ENCODE measurements around the gene HBA1.
"Not testable (repeated sequence)": the region's sequence is repeated elsewhere in the genome, so short reads cannot be mapped to it uniquely, and the experiment has no call there.

The HBA1 gene

DNA sequence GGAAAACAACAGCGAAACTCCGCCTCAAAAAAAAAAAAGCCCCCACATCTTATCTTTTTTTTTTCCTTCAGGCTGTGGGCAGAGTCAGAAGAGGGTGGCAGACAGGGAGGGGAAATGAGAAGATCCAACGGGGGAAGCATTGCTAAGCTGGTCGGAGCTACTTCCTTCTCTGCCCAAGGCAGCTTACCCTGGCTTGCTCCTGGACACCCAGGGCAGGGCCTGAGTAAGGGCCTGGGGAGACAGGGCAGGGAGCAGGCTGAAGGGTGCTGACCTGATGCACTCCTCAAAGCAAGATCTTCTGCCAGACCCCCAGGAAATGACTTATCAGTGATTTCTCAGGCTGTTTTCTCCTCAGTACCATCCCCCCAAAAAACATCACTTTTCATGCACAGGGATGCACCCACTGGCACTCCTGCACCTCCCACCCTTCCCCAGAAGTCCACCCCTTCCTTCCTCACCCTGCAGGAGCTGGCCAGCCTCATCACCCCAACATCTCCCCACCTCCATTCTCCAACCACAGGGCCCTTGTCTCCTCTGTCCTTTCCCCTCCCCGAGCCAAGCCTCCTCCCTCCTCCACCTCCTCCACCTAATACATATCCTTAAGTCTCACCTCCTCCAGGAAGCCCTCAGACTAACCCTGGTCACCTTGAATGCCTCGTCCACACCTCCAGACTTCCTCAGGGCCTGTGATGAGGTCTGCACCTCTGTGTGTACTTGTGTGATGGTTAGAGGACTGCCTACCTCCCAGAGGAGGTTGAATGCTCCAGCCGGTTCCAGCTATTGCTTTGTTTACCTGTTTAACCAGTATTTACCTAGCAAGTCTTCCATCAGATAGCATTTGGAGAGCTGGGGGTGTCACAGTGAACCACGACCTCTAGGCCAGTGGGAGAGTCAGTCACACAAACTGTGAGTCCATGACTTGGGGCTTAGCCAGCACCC lies 1.2 kb upstream of the HBA1 start:
- DNase-seq (ENCODE audit: low read depth) = no peak

- not testable (repeated sequence) for DNase-seq (ENCODE audit: low read depth)
Observed at GRCh38 chr16:176006-176405, 474 bp upstream of the HBA1 start.

DNA sequence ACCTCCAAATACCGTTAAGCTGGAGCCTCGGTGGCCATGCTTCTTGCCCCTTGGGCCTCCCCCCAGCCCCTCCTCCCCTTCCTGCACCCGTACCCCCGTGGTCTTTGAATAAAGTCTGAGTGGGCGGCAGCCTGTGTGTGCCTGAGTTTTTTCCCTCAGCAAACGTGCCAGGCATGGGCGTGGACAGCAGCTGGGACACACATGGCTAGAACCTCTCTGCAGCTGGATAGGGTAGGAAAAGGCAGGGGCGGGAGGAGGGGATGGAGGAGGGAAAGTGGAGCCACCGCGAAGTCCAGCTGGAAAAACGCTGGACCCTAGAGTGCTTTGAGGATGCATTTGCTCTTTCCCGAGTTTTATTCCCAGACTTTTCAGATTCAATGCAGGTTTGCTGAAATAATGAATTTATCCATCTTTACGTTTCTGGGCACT lies 928 bp downstream of the HBA1 start:
- DNase-seq (ENCODE audit: low read depth) = no peak

DNA sequence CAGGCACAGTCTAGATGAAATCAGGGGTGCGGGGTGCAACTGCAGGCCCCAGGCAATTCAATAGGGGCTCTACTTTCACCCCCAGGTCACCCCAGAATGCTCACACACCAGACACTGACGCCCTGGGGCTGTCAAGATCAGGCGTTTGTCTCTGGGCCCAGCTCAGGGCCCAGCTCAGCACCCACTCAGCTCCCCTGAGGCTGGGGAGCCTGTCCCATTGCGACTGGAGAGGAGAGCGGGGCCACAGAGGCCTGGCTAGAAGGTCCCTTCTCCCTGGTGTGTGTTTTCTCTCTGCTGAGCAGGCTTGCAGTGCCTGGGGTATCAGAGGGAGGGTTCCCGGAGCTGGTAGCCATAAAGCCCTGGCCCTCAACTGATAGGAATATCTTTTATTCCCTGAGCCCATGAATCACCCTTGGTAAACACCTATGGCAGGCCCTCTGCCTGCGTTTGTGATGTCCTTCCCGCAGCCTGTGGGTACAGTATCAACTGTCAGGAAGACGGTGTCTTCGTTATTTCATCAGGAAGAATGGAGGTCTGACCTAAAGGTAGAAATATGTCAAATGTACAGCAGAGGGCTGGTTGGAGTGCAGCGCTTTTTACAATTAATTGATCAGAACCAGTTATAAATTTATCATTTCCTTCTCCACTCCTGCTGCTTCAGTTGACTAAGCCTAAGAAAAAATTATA lies 1.6 kb downstream of the HBA1 start:
- DNase-seq (ENCODE audit: low read depth) = no peak

- DNase-seq (ENCODE audit: low read depth) = no peak
Observed at GRCh38 chr16:178668-179015, 2.2 kb downstream of the HBA1 start.

GRCh38 chr16:179211-180092 lies 3.0 kb downstream of the HBA1 start:
- no peak for DNase-seq (ENCODE audit: low read depth)

GRCh38 chr16:180101-180675 lies 3.7 kb downstream of the HBA1 start, which contains the start of gene HBQ1:
HBQ1 (plus strand) TSS chr16:180459; CDS start chr16:180487, 28 bp downstream.
- no peak for DNase-seq (ENCODE audit: low read depth)

DNA sequence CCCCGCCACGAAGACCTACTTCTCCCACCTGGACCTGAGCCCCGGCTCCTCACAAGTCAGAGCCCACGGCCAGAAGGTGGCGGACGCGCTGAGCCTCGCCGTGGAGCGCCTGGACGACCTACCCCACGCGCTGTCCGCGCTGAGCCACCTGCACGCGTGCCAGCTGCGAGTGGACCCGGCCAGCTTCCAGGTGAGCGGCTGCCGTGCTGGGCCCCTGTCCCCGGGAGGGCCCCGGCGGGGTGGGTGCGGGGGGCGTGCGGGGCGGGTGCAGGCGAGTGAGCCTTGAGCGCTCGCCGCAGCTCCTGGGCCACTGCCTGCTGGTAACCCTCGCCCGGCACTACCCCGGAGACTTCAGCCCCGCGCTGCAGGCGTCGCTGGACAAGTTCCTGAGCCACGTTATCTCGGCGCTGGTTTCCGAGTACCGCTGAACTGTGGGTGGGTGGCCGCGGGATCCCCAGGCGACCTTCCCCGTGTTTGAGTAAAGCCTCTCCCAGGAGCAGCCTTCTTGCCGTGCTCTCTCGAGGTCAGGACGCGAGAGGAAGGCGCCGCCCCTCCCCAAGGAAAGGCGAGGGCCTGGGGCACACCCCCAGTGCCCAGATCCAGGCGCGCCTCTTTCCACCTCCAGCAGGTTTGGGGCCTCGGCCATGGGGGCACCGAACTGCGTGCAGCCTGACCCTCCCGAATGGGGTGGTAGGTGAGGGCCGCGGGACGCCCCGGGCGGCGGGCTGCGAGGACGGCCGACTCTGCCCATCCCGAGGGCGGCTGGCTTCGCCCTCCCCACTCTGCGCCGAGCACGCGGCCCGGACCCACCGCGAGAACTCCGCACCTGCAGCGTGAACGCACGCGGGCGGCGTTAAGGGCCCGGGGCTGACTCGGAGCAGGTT lies 4.4 kb downstream of the HBA1 start:
- DNase-seq (ENCODE audit: low read depth) = peak; percentile 47

GRCh38 chr16:181565-182021 lies 5.1 kb downstream of the HBA1 start:
- no peak for DNase-seq (ENCODE audit: low read depth)

GRCh38 chr16:183005-183404 lies 6.5 kb downstream of the HBA1 start:
- DNase-seq (ENCODE audit: low read depth) = no peak

GRCh38 chr16:185213-185612 lies 8.7 kb downstream of the HBA1 start:
- DNase-seq (ENCODE audit: low read depth) = no peak

GRCh38 chr16:185691-186090 lies 9.2 kb downstream of the HBA1 start:
- no peak for DNase-seq (ENCODE audit: low read depth)

DNA sequence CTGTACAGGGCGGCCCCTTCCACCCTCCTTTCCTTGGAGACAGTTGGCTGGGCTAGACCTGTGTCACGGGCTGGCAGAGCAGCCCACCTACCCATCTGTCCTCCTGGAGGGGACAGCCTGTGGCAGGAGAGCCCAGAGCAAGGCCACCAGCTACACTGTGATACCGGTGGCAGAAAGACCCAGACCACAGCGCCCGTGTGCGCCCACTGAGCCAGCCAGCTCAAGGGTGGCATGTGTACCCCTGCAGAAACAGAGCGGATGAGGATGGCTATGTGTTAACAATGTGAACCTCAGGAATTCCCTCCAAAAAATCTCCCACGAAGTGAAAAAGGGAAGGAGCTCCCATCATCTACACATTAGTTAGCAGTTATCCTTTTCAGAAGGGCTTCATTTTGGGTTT lies 10.8 kb downstream of the HBA1 start:
- no peak for DNase-seq (ENCODE audit: low read depth)

GRCh38 chr16:188674-189073 lies 12.2 kb downstream of the HBA1 start:
- no peak for DNase-seq (ENCODE audit: low read depth)

DNA sequence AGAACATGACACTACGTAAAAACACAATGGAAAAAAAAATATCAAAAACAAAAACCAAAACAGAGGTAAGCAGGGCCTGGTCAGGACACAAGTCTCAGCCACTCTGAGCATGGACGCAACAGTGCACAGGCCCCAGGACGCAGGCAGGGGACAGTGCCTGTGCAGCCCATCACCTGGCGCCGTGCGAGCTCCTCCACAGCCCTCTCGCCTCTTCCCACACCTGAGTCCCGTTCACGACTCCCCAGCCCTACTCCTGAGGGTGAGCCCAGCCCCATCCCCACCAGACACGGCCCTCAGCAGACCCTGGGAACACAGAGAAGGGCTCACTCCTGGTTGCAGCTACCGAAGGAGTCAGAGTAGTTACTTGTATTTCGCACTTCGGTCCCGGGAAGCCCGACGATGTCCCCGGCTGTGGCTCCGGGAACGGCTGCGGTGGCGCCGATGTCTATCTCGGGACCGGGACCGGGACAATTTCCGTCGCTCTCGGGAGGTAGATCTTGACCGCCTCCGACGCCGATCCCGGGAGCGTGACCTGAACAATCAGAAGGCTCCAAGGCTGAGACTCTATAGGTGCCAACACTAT lies 13.2 kb downstream of the HBA1 start:
- no peak for DNase-seq (ENCODE audit: low read depth)

DNA sequence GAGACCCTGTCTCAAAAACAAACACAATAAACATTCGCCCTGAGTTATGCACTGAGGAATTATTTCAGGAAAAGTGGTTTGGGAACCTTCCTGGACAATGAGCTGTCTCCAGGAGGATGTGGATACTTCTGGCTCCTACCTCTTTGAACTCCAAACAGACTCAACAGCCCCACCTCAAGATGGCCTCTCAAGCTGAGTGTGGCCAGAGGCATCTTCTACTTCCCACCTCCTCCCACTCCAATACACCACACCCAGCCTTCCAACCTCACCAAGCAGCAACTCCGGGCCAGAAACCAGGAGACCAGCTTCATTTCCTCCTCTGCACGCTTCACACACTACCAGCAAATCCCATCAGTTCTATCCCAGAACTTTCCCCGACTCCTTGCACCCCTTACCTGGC lies 15.4 kb downstream of the HBA1 start:
- no peak for DNase-seq (ENCODE audit: low read depth)

DNA sequence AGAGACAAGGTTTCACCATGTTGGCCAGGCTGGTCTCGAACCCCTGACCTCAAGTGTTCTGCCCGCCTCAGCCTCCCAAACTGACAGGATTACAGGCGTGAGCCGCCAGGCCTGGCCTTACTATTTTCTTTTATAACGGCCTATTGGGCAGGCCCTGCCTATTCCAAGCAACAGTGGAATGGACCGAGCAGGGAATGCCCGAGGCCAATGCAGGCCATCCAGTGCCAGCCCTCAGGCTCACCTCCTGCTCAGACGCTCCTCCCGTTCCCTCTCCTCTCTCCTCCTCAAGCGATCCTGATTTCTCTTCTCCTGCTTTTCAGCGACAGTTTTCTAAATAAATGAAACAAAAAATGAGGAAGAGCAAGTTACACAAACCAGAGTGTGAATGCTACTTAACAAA lies 16.2 kb downstream of the HBA1 start:
- no peak for DNase-seq (ENCODE audit: low read depth)

DNA sequence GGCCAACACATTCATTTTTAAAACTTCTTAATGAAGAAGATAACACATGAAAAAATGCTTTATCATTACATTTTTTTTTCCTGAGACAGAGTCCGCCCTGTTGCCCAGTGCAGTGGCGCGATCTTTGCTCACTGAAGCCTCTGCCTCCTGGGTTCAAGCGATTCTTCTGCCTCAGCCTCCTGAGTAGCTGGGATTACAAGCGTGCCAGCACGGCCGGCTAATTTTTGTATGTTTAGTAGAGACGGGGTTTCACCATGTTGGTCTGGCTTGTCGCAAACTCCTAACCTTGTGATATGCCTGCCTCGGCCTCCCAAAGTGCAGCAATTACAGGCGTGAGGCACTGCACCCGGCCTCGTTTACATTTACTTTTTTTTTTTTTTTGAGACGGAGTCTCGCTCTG lies 17.0 kb downstream of the HBA1 start:
- no peak for DNase-seq (ENCODE audit: low read depth)

- DNase-seq (ENCODE audit: low read depth) = peak; percentile 82
Observed at GRCh38 chr16:194516-194915, 18.0 kb downstream of the HBA1 start.

DNA sequence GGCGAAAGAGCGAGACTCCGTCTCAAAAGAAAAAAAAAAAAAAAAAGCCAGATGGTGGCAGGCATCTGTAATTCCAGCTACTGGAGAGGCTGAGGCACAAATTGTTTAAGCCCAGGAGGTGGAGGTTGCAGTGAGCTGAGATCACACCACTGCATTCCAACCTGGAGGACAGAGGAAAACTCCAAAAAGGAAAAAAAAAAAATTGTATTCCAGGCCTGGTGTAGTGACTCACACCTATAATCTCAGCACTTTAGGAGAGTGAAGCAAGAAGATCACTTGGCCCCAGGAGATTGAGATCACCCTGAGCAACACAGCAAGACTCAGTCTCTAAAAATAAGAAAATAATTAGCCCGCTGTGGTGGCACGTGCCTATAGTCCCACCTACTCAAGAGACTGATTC lies 23.9 kb downstream of the HBA1 start:
- peak; percentile 88 for DNase-seq (ENCODE audit: low read depth)
